HG02623 (cell line): ENCODE data around the gene CBLIF.
A peak's percentile ranks its signal among the peaks of the same experiment; 100 is the strongest.
"Not testable (repeated sequence)": the region's sequence is repeated elsewhere in the genome, so short reads cannot be mapped to it uniquely, and the experiment has no call there.

Source experiments
- ATAC-seq: cut with Tn5 transposase; IDR thresholded peaks from one replicate; pipeline ENCODE4 v1.9.1; 2021; ENCODE audit warnings: moderate library complexity; ENCODE audit not compliant: unreplicated experiment

The CBLIF gene

DNA sequence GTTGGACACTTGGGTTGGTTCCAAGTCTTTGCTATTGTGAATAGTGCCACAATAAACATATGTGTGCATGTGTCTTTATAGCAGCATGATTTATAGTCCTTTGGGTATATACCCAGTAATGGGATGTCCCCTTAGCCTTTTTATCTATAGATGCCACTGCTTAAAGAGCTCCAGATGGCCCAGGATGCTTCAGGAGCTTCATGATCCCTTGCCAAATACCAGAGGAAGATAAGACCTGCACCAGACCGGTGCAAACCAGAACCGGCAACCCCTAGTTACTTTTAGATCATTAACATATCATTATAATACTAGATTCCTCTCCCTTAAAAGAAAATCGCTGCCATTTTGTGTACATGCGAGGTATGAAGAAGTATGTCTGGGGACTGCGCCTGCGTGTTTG, 3.1 kb upstream of the CBLIF start:
- ATAC-seq, result not testable (repeated sequence)

DNA sequence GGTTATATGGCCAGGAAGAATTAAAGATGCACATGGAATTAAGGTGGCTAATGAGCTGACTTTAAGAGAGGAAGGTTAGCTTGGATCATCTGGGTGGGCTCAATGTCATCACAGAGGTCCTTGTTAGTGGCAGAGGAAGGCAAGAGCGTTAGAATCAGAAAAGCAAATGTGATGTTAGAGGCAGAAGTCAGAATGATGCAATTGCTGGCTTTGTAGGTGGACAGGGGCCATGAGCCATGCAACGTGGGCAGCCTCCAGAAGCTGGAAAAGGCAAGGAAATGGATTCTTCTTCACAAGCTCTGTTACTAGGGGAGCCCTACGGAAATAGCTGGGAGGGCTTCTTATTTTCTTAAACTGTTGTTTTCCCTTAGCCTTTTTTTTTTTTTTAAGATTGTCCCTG, 2.3 kb upstream of the CBLIF start:
- no peak for ATAC-seq

DNA sequence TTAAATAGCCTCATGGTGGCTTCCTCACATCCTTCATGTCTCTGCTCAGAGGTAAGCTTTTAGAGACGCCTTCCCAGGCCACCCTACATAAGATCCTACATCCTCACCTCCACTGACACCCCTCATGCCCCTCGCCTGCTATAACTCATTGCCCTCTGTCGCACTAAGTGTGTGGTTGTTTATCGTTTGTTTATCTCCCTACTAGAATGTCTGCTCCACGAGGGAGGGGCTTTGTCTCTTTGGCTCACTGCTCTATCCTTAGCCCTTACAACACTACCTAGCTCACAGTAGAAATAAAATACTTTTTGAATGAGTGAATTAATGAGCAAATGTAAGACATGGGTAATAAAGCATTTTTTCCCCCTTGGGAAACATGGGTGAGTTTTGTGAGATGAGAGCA, 1.3 kb upstream of the CBLIF start:
- ATAC-seq, result no peak

GRCh38 chr11:59842316-59842715, 3.0 kb downstream of the CBLIF start:
- ATAC-seq, result no peak

DNA sequence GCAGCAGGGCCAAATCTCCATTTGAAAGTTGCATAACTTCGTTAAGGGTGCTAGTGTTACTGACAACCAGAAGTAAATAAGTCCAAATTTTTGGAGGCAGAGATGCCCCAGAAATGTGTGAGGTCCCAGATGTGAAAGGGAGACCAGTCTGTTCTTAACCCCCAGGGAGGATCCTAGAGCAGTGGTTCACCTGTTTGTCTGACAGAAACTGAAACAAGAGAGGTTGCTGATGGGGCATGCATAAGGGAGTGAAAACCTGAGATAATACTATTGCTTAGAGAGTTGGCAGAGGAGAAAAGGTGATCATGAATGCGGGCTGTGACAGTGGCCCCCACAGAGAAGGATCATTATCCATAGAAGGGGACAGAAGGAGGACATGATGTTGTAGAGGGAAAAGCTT, 3.8 kb downstream of the CBLIF start:
- ATAC-seq, result peak; percentile 45

DNA sequence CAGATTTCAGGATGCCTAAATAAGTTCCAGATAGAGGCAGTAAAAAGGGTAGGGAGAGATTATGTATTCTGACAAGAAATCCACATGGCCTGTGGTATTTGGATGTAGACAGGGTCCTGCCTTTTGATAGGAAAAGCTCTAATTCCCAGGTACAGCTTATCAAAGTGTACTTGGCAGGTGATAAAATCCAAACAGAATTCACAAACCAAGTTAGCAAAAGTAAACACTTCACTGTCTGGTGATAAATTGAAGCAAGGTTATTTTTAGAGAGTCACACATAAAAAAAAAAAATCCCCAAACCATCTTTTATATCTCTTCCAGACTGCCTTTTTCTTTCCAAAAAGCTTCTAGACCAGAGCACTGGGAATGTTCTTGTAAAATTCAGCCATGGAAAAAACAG, 5.7 kb downstream of the CBLIF start:
- no peak for ATAC-seq

DNA sequence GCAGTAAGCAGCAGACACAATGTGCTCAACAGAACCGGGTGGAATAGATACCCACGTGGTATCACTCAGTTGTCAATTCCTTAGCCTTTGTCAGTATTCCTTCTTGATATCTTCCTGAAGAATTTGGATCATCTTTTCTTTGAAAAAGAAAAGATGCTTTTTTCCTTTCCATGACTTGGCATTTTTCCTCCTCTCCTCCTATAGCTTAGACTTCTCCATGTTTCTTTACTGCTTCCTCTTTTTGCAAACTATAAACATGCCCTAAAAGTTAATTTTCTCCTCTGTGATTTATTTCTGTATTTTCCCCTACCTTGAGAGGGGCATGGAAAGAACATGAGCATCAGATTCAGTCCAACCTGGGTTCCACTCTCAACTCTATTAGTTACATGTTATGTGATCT, 11.7 kb downstream of the CBLIF start:
- ATAC-seq, result no peak

- no peak for ATAC-seq
Measured at GRCh38 chr11:59829358-59829757, 15.9 kb downstream of the CBLIF start.

DNA sequence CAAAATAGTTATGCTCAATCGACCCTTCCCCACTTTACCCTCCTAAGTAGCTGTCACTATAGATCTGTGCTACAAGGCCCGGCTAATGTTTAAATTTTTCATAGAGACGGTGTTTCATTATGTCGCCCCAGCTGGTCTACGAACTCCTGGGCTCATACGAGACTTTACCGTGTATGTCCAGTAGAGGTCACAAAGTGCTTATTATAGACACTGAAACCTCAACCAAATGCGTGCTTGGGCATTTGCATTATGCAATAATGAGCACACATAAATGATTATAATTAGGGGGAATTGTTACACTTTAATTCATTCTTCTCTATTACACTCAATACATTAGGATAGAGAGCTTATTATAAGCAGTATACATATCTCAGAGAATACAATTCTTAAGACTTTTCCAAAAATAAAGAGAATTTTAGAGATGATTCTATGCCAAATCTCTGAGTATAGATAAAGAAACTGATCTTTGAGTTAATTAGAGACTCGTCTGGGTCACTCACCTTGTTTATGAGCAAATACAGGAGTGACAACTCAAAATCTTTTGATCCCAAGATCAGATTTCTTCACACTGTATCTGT, 22.2 kb downstream of the CBLIF start:
- peak; percentile 85 for ATAC-seq

DNA sequence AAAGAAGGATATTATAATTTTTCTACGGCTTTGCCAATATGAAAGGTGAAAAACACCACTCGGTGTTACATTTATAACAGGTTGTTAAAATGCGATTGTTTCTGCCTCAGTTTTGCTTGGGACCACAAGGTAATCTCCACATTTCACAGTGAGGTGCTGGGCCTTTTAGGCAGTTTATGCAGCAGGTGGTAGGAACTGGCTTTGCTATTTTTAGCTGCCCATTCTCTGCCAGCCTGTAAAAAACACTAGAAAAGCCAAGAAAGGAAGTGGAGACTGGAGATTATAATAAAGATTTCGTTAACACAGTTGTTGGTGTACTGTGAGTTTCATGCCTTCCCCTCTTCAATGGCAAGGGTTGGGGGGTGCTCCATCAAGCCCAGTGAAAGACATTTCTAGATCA, 26.7 kb downstream of the CBLIF start:
- ATAC-seq, result no peak

- ATAC-seq, result not testable (repeated sequence)
Measured at GRCh38 chr11:59816434-59816833, 28.9 kb downstream of the CBLIF start.

GRCh38 chr11:59815754-59816153, 29.5 kb downstream of the CBLIF start:
- ATAC-seq, result no peak

DNA sequence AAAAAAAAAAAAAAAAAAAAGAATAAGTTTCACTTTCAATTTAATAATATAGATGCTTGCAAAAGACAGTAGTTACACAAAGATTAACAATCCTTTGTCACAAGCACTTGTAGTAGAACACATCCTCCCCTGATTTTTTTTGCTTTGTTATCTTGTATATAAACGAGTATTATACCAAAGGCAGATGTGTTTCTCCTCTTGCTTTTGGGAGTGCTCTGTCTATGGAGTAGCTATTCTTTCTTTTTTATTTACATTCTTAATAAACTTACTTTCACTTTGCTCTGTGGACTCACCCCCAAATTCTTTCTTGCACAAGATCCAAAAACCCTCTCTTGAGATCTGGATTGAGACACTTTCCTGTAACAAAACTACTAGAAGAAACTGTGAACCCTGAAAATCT, 31.3 kb downstream of the CBLIF start:
- no peak for ATAC-seq

- ATAC-seq, result no peak
Measured at GRCh38 chr11:59813364-59813763, 31.9 kb downstream of the CBLIF start.

- no peak for ATAC-seq
Measured at GRCh38 chr11:59812220-59812619, 33.1 kb downstream of the CBLIF start.

DNA sequence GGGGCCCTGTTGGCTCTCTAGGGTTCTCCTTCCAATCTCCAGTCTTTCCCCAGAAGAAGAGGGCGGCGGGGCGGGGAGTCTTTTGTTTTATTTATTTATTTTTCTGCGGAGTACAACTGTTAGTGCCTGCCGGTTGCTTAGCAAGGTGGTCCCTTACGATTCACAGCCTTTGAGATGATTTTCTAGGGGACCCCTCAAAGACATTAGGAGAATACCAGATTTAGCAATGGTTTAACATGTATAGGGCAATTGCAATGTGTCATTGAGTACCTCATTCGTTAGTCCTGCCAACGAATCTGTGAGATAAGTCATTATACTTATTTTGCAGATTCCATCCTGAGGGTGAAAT, 34.4 kb downstream of the CBLIF start:
- no peak for ATAC-seq

- peak; percentile 97 for ATAC-seq
Measured at GRCh38 chr11:59810189-59810910, 34.9 kb downstream of the CBLIF start, which contains the start of gene MRPL16. Gene MRPL16, minus strand, starts transcription at chr11:59810778. Its CDS starts 120 bp downstream, at chr11:59810658.

- ATAC-seq, result no peak
Measured at GRCh38 chr11:59807047-59807610, 38.2 kb downstream of the CBLIF start.

GRCh38 chr11:59804061-59804460, 41.2 kb downstream of the CBLIF start:
- no peak for ATAC-seq

DNA sequence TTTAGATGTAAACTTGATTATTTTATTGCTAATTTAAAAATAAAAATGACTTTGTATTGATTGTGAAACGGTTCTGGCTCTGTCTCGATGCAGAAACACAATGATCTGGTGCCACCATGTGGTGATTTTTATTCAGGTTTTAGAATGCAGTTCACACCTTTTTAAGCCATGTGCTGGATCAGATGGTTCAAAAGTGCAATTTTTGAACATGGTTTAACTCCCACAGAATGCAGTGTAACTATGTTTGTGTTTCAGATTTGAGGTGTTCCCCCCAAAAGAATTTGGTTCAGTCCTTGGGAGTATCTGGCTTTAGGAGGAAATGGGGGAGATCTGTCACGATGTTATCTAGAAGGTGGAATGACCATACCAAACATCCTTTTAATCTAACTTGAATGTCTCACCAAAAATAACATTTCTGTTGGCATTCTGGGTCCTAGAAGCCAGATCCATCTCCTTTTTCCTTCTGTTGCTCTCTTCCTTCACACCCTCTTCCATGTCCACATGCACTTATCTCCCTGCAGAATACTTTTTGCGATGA, 42.6 kb downstream of the CBLIF start:
- ATAC-seq, result peak; percentile 50

GRCh38 chr11:59801981-59802638, 43.2 kb downstream of the CBLIF start:
- ATAC-seq, result peak; percentile 13
